Kidney tubule cell (primary cell): Measurements from ENCODE around the gene RPN1.

Source experiments
- DNase-seq: peaks from one replicate; pipeline ENCODE4 v3.0.0-alpha.2; 2018; ENCODE audit warnings: low spot score

The RPN1 gene

DNA sequence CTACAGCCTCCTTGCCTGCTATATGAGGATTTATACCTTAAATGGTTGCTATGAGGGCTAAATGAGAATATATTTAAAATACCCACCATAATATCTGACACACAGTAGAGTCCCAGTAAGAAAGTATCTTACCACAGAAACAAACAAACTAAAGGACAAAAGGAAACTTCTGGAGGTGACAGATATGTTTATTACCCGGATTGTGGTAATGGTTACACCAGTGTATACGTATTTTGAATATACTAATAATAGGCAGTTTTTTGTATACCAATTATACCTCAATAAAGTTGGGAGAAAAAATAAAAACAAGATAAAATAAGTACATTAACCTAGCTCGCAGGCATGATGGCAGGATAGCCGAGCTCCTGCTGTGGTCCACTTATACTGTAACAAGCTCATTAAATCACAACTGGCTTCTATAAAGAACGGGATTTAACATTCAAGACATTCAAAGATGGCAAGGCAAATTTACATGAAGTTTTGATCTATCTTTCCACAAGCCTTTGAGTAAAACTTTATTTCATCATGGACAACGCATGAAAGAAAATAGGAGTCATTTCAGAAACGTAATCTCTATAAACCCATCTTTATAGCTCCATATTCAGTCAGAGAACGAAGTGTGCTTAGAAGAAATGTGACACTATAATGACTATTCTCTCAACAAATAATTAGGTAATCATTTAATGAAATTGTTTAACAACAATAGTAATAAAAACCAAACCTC, 1.5 kb downstream of the RPN1 start:
- DNase-seq: peak; percentile 2

DNA sequence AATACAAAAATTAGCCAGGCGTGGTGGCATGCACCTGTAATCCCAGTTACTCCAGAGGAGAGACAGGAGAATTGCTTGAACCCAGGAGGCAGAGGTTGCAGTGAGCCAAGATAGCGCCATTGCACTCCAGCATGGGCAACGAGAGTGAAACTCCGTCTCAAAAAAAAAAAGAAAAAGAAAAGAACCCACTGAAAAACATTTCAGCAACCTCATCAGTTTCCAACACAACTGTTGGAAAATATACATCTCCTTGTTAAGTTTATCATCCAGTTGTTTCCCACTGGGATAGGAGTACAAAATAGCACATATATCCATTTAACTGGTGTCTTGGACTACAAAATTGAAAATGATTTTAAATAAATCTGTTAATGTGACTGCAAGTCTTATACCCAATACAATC, 2.2 kb downstream of the RPN1 start:
- no peak for DNase-seq

DNA sequence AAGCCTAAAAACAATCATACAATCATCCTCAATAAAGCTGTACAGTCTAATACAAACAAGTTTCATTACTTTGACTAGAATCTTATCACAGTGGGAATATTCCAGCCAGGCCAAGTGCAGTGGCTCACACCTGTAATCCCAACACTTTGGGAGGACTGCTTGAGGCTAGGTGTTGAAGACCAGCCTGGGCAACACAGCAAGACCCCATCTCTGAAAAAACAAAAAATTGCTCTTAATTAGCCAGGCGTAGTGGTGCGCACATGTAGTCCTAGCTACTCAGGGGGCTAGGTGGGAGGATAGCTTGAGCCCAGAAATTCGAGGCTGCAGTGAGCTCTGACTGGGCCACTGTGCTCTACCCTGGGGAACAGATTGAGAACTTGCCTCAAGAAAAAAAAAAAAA, 3.3 kb downstream of the RPN1 start:
- DNase-seq: no peak

DNA sequence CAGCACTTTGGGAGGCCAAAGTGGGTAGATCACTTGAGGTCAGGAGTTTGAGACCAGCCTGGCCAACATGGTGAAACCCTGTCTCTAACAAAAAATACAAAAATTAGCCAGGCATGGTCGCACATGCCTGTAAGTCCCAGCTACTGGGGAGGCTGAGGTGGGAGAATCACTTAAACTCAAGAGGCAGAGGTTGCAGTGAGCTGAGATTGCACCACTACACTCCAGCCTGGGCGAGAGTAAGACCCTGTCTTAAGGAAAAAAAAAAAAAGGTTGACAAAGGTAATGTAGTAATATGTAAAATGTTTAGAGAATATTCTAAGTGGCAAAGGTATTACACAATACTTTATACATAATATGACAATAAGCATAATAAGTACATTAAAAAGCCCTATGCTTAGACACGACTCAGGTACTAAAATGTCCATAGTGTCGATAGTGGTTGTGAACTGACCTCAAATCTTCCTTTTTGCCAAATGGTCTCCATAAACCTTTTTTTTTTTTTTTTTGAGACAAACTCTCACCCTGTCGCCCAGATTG, 16.5 kb downstream of the RPN1 start:
- no peak for DNase-seq

DNA sequence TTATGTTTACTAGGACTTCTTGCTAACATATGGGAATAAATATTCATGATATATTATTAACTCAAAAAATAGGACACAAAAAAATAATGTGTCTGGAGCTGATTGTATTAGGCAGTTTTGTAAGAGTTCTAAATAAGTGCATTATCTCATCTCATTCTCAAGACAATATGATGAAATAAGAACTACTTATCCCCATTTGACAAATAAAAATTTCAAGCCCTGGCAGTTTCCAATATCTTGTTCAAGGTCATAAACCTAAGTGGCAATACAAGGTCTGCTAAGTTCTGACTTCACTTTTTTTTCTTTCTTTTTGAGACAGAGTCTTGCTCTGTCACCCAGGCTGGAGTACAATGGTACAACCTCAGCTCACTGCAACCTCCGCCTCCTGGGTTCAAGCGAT, 18.3 kb downstream of the RPN1 start:
- DNase-seq: no peak

DNA sequence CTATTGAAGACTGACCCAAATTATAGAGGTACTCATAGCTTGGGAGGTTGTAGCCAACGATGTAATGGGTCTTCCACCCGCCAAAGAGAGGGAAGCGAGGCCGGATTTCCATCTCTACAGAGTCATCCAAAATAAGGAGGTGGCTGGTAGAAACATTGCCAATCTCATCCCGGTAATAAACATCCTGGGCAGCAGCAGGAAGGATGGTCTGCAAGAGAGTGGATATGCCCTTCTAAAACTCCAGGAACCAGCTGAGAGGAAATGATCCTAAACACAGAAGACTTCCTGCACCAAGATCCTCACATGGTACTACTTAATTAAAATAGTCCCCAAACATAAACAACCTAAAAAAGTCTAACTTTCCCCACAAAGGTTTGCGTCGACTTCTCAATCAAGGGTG, 20.7 kb downstream of the RPN1 start:
- no peak for DNase-seq

DNA sequence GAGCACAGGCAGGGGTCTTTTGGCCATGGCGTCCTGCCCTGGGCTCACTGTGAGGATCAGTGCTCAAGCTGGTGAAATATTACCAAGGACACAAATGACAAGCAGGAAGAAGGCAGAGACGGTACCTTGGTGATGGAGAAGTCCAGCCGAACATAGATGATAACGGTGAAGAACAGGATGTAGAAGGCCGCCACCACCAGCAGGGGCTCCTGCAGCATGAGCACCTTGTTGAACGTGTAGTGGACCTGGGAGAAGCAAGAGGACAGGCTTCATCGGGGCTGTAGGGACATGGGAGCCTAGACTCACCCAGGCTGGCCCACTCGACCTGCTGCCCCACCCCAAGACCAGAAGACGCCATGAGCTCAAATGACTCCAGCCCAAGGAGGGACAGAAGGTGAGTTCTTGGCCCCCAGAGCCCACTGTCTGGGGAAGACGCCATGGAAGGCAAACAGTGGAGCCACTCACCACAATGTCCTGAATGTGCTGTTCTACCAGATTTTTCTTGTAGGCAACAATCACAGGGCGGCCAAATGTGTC, 25.1 kb downstream of the RPN1 start:
- DNase-seq: no peak

DNA sequence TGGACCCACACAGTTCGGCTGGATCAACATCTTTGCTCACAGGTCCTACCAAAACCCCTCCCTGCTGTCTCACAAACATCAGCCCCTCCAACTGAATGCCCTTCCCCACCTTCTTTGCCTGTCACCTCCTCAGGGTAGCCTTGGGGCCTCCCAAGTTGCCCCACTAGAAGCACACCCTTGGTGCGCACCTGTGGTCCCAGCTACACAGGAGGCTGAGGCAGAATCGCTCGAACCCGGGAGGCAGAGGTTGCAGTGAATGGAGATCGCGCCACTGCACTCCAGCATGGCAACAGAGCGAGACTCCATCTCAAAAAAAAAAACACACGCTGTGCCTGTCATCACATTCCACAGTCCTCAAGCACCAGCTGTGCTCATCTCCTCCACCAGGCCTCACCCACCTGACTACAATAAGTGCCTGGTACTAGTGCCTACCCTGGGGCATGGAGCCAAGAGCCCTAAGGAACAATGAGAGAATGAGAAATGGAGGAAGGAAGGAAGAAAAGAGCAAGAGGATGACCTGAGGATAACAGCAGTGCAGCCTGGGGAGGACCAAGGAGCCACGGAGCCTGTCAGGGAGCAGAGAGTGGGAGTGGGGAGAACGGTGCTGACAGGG, 26.0 kb downstream of the RPN1 start:
- DNase-seq: no peak

DNA sequence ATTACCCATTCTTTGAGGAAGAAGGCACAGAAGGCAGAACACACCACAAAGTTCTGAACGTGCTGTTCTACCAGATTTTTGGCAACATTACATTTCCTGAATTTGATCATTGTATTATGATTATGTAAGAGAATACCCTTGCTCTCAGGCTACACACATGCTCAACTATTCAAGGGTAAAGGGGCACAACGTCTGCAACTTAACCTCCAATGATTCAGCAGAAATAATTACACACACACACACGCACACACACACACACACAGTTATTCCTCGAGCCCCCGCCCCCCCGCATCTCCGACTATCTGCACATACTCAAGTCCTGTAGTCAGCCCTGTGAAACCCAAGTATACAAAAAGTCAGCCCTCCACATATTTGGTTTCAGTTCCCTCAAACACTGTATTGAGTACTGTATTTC, 26.8 kb downstream of the RPN1 start:
- no peak for DNase-seq

DNA sequence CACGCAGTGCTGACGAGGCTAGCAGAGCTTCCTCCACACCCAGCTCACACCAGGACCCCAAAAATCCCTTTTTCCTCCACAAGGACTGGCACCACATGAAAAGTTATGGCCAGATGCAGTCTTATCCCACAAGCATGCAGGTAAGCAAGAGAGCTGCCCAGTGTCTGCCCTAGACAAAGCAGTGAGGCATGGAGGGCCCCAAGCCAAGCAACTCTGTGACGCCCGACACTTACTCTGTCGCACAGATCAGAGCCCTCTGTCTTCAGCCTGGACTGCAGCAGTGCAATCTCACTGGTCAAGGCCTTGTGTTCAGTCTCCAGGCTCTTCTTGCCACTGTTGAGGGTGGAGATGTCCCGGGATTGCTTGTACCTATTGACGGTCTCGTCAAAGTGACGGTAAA, 28.7 kb downstream of the RPN1 start:
- no peak for DNase-seq

DNA sequence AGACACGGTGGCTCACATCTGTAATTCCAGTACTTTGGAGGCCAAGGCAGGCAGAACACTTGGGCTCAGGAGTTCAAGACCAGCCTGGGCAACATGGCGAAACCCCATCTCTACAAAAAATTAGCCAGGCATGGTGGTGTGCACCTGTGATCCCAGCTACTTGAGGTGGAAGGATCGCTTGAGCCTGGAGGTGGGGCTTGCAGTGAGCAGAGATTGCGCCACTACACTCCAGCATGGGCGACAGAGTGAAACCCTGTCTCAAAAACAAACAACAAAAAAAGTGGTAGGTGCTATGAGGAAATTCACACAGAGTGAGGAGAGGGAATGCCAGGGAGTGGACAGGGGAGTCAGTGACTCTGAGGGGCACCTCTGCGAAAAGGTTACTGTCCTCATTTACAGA, 29.4 kb downstream of the RPN1 start:
- DNase-seq: no peak

DNA sequence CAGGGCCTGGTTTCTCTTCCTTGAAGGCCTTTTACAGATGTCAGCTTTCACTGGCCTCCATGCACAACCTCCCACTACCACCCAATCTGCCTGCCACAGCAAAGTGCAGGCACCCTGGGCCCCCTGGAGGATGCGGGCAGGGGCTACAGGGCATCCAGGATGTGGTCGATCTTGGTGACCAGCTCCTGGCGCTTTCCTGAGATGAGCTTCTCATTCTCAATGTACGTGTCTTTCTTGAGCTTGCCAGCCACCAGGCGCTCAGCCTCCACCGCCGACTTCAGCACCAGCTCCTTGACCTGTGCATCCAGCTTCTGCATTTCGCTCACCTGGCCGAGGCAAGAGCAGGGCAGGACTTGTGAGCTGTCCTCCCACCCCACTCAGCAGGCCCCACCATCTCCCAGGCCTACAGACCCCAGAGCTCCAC, 30.3 kb downstream of the RPN1 start:
- DNase-seq: no peak

DNA sequence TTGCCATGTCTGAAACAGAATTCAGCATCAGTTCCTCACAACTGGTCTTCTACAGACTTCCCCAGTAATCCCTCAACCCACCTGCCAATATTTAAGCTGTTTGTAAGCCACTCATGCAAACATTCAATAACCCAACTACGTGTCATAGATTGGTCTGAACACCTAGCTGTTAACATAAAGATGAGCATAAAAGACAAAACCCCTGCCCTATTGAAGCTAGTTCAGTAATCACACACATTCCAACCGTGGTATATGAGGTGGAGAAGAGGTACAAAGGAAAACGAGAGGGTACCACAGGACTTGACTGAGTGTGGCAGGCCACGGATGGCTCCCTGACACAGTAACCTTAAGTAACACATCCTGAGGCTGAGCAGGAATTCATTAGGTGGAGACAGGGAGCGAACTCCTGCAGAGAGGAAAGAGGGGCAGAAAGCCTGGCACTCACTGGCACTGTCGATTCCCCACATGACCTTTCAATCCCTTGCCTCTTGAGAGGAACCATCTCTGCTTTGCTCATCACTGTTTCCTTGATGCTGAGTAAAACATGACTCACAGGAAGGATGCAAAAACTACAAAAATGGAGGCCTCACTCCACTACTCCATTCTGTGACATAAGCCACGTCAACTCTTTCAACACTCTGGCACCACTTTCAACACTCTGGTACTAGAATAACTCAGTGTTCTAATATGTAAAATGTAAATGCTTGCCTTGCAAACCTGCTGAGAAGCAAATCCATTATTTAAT, 31.3 kb downstream of the RPN1 start:
- DNase-seq: peak; percentile 73

DNA sequence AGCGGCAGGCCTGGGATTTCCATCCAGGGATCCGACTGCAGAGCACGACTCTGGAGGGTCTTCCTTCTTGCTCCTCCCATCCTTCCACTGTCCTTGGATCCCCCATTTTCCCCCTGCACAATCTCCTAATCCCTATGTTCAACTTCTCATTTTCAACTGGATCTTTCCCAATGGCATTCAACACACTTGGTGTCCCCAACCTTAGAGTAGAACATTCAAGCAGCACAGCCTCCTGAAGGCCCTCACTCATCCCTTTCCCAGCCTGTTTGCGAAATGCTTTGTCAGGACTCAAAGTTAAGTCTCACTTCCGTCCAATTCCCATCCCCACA, 32.3 kb downstream of the RPN1 start:
- no peak for DNase-seq

DNA sequence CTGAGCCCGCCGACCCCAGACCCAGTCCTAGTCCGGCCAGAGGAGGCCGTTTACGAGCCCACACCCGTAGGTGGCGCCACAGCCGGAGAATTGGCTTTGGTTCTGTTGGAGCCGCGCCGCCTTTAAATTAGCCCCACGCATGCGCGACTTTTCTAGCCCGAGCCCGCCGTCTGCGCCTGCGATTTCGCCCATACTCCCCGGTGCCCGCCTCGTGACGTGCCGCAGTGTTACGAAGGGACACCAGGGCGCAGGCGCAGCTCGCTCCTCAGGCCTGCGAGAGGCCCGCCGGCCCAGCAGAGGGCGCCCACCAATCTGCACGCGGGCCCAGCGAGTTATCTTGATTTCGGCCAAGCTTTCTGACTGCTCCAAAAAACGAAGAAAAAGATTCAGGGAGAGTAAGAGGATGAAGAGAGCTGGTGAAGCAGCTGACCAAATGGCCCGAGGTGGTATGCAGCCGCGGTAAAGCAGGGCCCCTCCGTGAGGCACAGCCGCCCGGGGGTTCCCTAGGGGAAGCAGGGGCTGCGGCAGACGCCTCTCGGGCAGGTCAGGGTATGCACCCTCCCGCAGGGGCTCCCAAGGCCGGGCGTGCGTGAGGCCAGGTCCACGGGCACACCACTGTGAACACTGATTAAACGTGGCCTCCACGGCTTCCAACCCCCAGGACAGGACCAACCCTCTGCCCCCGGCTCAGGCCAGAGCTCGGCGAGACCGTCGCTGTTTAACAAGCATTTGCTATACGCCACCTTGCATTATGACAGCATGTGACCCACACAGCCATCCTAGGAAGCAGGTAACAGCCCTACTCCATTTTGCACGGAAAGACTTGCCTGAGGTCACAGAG, 32.8 kb downstream of the RPN1 start:
- DNase-seq: peak; percentile 96

DNA sequence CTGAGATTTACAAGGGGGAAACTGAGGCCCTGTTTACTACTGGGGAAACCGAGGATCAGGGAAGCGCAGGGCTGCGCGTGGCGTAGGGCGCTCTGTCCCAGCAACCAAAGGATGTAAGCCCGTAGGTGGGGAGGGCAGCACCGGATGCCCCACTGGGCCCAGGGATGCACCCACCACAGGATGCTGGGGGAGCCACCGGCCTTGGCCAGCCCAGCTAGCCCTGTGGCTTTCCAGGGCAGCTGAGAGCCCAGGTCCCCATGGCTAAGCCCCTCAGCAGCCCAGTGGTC, 33.4 kb downstream of the RPN1 start:
- DNase-seq: no peak

DNA sequence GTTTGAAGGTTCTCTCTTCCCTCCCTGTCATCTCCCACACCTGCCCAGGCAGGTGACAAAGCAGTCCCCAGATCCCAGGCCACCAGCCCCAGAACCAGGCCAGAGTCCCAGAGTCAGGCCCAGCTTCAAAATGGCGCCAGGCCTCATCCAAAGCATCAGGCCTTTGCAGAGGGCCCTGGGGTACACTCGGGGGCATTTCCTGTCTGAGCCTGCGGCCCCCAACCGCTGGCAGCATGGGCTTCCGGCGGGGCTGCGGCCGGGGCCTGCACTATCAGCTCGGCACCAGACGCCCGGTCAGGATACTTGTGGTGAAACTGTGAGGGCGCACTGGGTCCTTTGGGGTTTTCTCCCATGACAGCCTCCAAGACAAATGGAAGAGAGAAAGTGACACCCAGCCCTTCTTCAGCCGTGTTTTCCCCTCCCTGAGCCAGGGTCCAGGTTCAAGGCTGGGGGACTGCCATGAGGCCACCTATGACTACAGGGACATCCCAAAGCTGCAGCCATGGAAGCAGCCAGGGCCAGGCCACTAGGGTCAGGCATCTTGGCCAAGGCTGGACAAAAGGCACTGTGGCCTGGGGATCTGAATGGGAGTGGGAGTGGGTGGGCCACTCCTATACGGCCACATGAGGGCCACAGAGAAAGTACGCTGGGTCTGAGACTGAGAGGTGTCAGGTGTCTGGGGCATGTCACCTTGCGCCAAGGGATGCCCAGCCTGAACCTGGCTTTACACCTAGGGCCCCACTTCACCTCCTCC, 33.9 kb downstream of the RPN1 start:
- no peak for DNase-seq

DNA sequence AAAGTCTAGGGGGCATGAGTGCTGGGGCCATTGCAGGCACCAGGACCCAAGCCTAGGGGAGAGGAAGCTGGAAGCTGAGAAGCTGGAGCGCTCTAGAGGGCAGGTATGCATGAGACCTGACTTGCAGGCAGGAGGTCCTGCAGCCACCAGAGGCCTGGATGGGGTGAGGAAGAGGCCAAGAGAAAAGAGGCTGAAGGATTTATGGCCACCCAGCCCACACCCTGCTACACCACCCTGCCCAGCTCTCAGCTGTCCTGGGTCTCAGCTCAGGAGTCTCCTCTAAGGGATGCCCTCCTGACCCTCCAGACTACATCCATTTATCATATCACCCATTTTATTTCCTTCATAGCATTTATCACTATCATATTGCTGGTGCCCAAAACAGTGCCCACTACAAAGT, 36.5 kb downstream of the RPN1 start:
- no peak for DNase-seq

DNA sequence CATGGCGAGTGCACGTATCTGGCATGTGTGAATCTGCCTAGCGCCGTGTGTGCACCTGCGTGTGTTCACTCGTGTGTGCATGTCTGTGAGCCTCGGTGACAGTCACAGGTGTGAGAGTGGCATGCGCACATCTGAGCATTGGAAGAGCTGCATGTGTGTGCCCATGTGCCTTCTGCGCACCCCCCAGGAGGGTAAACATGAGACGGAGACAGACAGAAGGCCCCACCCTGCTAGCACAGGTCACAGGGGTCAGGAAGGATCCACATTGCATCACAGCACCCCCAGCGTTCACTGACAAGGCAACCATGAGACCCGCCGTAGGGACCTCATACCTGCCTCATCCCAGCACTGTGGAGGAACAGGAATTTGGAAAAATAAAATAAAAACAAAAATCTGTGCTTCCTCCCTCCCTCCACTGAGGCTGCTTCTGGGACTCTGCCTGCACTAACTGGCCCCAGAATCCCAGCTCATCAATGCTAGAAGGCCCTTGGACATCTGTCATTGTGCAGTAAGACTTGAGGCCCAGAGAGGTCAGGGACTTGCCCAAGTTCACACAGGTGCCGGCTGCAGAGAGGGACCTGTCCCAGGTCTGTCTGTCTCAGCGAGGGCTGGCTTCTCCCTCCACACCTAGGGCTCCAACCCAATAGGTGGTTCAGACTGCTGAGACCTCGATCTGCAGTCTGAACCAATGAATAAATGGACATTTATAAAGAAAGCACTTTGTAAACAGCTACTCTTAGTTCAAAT, 37.4 kb downstream of the RPN1 start:
- DNase-seq: no peak

DNA sequence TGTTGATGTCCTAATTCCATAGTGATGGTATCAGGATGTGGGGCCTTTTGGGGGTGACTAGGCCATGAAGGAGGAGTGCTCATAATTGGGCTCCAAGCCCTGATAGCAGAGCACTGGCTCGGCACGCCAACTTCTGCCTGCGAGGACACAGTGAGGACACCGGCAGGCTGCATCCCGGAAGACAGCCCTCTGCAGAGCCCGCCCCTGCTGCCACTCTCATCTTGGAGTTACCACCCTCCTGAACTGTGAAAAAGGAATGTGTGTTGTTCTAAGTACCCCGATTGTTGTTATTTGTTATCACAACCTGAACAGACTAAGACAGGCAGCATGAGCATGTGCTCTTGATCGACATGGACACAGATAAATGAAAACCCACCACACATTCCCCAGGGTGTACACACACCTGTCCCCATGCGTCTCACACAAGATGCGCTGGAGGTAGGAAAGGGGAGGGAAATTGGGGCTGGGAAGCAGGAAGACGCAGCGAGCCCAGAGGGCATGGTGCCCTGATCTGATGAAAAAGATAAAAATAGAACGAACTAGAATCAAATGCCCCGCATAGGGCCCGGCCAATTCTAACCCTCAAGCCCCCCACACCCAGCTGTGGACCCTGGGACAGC, 40.1 kb downstream of the RPN1 start:
- DNase-seq: no peak
